ENCODE data around the gene VSTM4. TPM values are rescaled to one million over a fixed set of nuclear protein-coding genes. Genes with fewer than 3 reads are reported as not detected.

The VSTM4 gene
- total RNA-seq, 1 experiment from 2014 or later = 0.13 TPM

GRCh38 chr10:49135575-49136313 is 20.4 kb upstream of the VSTM4 start:
- in situ Hi-C loops (cut with HindIII; ENCODE audit: low pct_unique_long_range_greater_than_20kb, low sequenced_read_pairs) = no loop called here
- no peak for TF ChIP-seq REST (IDR thresholded peaks at IDR 0.05; ENCODE audit: insufficient read depth in 1 of 2, low read depth in 2 of 2, low read length in 1 of 2)
- TF ChIP-seq SIN3A (IDR thresholded peaks at IDR 0.05; ENCODE audit: borderline replicate concordance, insufficient read depth, low read depth, low read length) = no peak
- TF ChIP-seq CTCF (IDR thresholded peaks at IDR 0.05) = no peak
- TF ChIP-seq POLR2AphosphoS5 (IDR thresholded peaks at IDR 0.05; ENCODE audit: low read depth, low read length) = no peak
- TF ChIP-seq TCF7L2 (IDR thresholded peaks at IDR 0.05; ENCODE audit: low read depth, low read length) = no peak
- H3K36me3 ChIP-seq (ENCODE audit: control insufficient read depth, insufficient read depth, low read length) = no peaks in the 10 kb centered on the region
- peaks cover 17% of the 10 kb centered on the region for H3K27me3 ChIP-seq (ENCODE audit: control insufficient read depth, insufficient read depth, low read length)
- H3K9me3 ChIP-seq (ENCODE audit: control insufficient read depth, insufficient read depth, low read depth, low read length) = no peaks in the 10 kb centered on the region; the same call in 1 of the 2 replicates
- no peaks in the 10 kb centered on the region for H3K4me1 ChIP-seq (ENCODE audit: control insufficient read depth, insufficient read depth, low read length)
- ChIA-PET POLR2A (no interaction called here), CTCF (no interaction called here)
- intact Hi-C loops (cut with micrococcal nuclease; ENCODE audit: unreplicated experiment) = no loop called here
- DNase-seq (ENCODE audit: low read depth, low spot score) (no peak), ATAC-seq (no peak)
- H3K4me3 ChIP-seq (ENCODE audit: low read depth in 2 of 2, low read length in 2 of 2) = no peak overlapping the region
- H3K27ac ChIP-seq (ENCODE audit: low read length) = no peak overlapping the region
- BruUV-seq (replicated peaks) = no TSS peak

- H3K27me3 ChIP-seq (ENCODE audit: control insufficient read depth, insufficient read depth, low read length) = peaks cover 17% of the 10 kb centered on the region
- ChIA-PET CTCF (no interaction called here), POLR2A (no interaction called here)
- no peaks in the 10 kb centered on the region; the same call in 1 of the 2 replicates for H3K9me3 ChIP-seq (ENCODE audit: control insufficient read depth, insufficient read depth, low read depth, low read length)
- in situ Hi-C loops (cut with HindIII; ENCODE audit: low pct_unique_long_range_greater_than_20kb, low sequenced_read_pairs) (no loop called here), intact Hi-C loops (cut with micrococcal nuclease; ENCODE audit: unreplicated experiment) (no loop called here)
- H3K4me3 ChIP-seq (ENCODE audit: low read depth in 2 of 2, low read length in 2 of 2) = no peak overlapping the region
- TF ChIP-seq TCF7L2 (IDR thresholded peaks at IDR 0.05; ENCODE audit: low read depth, low read length) (no peak), SIN3A (IDR thresholded peaks at IDR 0.05; ENCODE audit: borderline replicate concordance, insufficient read depth, low read depth, low read length) (no peak), REST (IDR thresholded peaks at IDR 0.05; ENCODE audit: insufficient read depth in 1 of 2, low read depth in 2 of 2, low read length in 1 of 2) (no peak), CTCF (IDR thresholded peaks at IDR 0.05) (no peak), POLR2AphosphoS5 (IDR thresholded peaks at IDR 0.05; ENCODE audit: low read depth, low read length) (no peak)
- H3K36me3 ChIP-seq (ENCODE audit: control insufficient read depth, insufficient read depth, low read length) = no peaks in the 10 kb centered on the region
- H3K27ac ChIP-seq (ENCODE audit: low read length) = no peak overlapping the region
- DNase-seq (ENCODE audit: low read depth, low spot score) (no peak), ATAC-seq (no peak)
- H3K4me1 ChIP-seq (ENCODE audit: control insufficient read depth, insufficient read depth, low read length) = no peaks in the 10 kb centered on the region
- BruUV-seq (replicated peaks) = no TSS peak
Measured at GRCh38 chr10:49134327-49134726, 19.0 kb upstream of the VSTM4 start.
